GM12891 (cell line): Measurements from ENCODE around the gene KRTAP10-11.

Experiments used
- POLR2A ChIP-seq: IDR thresholded peaks from 2 replicates; pipeline ENCODE4 v1.6.1; 2011; ENCODE audit warnings: low read depth, low read length, control low read depth
- POLR2AphosphoS5 ChIP-seq: IDR thresholded peaks from 2 replicates; pipeline ENCODE4 v1.6.1; 2011; ENCODE audit warnings: low read depth, low read length, control low read depth

DNA sequence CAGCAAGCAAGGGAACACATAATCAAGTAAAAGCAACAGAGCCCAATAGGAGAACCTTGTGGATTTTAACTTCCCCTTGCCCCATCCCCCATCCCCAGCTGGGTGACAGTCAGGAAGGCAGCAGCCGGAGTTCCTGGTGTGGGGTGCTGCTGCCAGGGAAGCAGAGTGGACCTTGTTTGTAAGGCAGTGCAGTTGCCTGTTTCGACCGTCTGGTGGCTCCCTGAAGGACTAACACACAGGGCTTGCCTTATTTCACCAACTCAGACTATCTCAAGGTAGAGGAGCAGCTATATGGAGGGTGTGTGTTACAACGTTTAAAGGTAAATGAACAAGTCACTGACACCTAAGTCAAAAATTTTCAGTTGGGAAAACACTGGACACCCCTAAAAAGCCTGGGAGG, 27.7 kb upstream of the KRTAP10-11 start:
- TF ChIP-seq POLR2A (no peak), POLR2AphosphoS5 (no peak)
